SK-N-SH treated with all-trans-retinoic acid at 6 μM for 48 hours (cell line): ENCODE measurements around the gene B4GALT2.

Source experiments
- ATAC-seq: fragments of 200-7000 bp; cut with Tn5 transposase; 3 replicates; pipeline ENCODE4 v1.9.1; 2020; ENCODE audit warnings: mild to moderate bottlenecking, moderate library complexity
- ARNTL ChIP-seq: fragments of 450-650 bp; formaldehyde crosslinking; IDR thresholded peaks from 2 replicates; pipeline ENCODE4 v1.5.0; 2020; ENCODE audit warnings: low read depth, mild to moderate bottlenecking, moderate library complexity, borderline replicate concordance
- BACH2 ChIP-seq: fragments of 250-450 bp; sonication (Bioruptor Pico); IDR thresholded peaks from 2 replicates; pipeline ENCODE4 v1.9.0; 2021; ENCODE audit warnings: mild to moderate bottlenecking, borderline replicate concordance
- CSDC2 ChIP-seq: fragments of 250-450 bp; sonication (Bioruptor Pico); IDR thresholded peaks from 2 replicates; pipeline ENCODE4 v1.5.0; 2020; ENCODE audit warnings: mild to moderate bottlenecking, moderate library complexity
- ESRRG ChIP-seq: fragments of 250-450 bp; sonication (Bioruptor Pico); IDR thresholded peaks from 2 replicates; pipeline ENCODE4 v1.6.1; 2021; ENCODE audit warnings: mild to moderate bottlenecking
- GLIS3 ChIP-seq: fragments of 250-450 bp; sonication (Bioruptor Pico); IDR thresholded peaks from 2 replicates; pipeline ENCODE4 v1.5.0; 2020; ENCODE audit warnings: mild to moderate bottlenecking, moderate library complexity
- ISL1 ChIP-seq: fragments of 250-450 bp; sonication (Bioruptor Pico); IDR thresholded peaks from 2 replicates; pipeline ENCODE4 v2.1.2; 2022; ENCODE audit warnings: mild to moderate bottlenecking, moderate library complexity
- RARB ChIP-seq: fragments of 250-450 bp; sonication (Bioruptor Pico); IDR thresholded peaks from 2 replicates; pipeline ENCODE4 v1.8.0; 2021; ENCODE audit warnings: mild to moderate bottlenecking, moderate library complexity
- SNAI2 ChIP-seq: fragments of 250-450 bp; sonication (Bioruptor Pico); IDR thresholded peaks from 2 replicates; pipeline ENCODE4 v1.5.0; 2020; ENCODE audit warnings: mild to moderate bottlenecking, moderate library complexity
- TCF4 ChIP-seq: fragments of 250-450 bp; sonication (Bioruptor Pico); IDR thresholded peaks from 2 replicates; pipeline ENCODE4 v1.8.0; 2021; ENCODE audit warnings: mild to moderate bottlenecking, moderate library complexity, borderline replicate concordance
- TOX ChIP-seq: fragments of 250-450 bp; sonication (Bioruptor Pico); IDR thresholded peaks from 2 replicates; pipeline ENCODE4 v1.8.0; 2021; ENCODE audit warnings: mild to moderate bottlenecking, moderate library complexity, borderline replicate concordance
- ZC3H10 ChIP-seq: fragments of 250-450 bp; sonication (Bioruptor Pico); IDR thresholded peaks from 2 replicates; pipeline ENCODE4 v1.5.1; 2021; ENCODE audit warnings: mild to moderate bottlenecking, moderate library complexity
- ZFP3 ChIP-seq: fragments of 250-450 bp; sonication (Bioruptor Pico); IDR thresholded peaks from 2 replicates; pipeline ENCODE4 v1.5.0; 2020; ENCODE audit warnings: mild to moderate bottlenecking, moderate library complexity
- ZFP30 ChIP-seq: fragments of 450-650 bp; formaldehyde crosslinking; IDR thresholded peaks from 2 replicates; pipeline ENCODE4 v1.5.0; 2022; ENCODE audit warnings: mild to moderate bottlenecking, moderate library complexity
- ZNF70 ChIP-seq: fragments of 450-650 bp; formaldehyde crosslinking; IDR thresholded peaks from 2 replicates; pipeline ENCODE4 v1.5.0; 2020; ENCODE audit warnings: mild to moderate bottlenecking, moderate library complexity
- TF ChIP-seq, protein P1 (sequence below): fragments of 250-450 bp; sonication (Bioruptor Pico); IDR thresholded peaks from 2 replicates; pipeline ENCODE4 v1.8.0; 2021; ENCODE audit warnings: low read depth, mild to moderate bottlenecking, moderate library complexity, borderline replicate concordance
- TF ChIP-seq, protein P2 (sequence below): fragments of 250-450 bp; sonication (Bioruptor Pico); IDR thresholded peaks from 2 replicates; pipeline ENCODE4 v1.8.0; 2020; ENCODE audit warnings: mild to moderate bottlenecking, moderate library complexity, borderline replicate concordance
- TF ChIP-seq, protein P3 (sequence below): fragments of 250-450 bp; sonication (Bioruptor Pico); IDR thresholded peaks from 2 replicates; pipeline ENCODE4 v1.5.0; 2020; ENCODE audit warnings: mild to moderate bottlenecking, moderate library complexity
- TF ChIP-seq, protein P4 (sequence below): fragments of 250-450 bp; sonication (Bioruptor Pico); IDR thresholded peaks from 2 replicates; pipeline ENCODE4 v1.5.1; 2020; ENCODE audit warnings: low read depth, mild to moderate bottlenecking, moderate library complexity
- TF ChIP-seq, protein P5 (sequence below): fragments of 250-450 bp; sonication (Bioruptor Pico); IDR thresholded peaks from 2 replicates; pipeline ENCODE4 v1.5.1; 2021; ENCODE audit warnings: mild to moderate bottlenecking, moderate library complexity

The B4GALT2 gene

DNA sequence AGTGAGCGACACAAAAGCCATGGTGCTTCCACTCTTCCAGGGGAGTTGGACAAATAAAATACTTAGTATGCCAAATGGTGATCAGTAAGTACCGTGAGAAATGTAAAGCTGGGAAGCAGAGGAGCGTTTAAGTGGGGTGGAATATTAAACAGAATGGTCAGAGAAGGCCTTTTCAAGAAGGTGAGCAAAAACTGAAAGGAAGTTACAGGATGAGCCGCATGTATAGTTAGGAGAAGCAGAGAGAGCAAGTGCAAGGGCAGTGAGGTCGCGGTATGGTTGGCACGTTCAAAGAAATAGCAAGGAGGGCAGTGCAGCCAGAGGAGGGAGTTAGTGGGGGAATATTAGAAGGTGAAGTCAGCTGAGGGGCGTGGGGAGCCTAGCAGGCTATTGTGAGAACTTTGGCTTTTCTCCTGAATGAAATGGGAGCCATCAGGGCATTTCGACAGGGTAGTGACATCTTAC lies 5.0 kb upstream of the B4GALT2 start (continued):
- TF ChIP-seq, protein P1, sequence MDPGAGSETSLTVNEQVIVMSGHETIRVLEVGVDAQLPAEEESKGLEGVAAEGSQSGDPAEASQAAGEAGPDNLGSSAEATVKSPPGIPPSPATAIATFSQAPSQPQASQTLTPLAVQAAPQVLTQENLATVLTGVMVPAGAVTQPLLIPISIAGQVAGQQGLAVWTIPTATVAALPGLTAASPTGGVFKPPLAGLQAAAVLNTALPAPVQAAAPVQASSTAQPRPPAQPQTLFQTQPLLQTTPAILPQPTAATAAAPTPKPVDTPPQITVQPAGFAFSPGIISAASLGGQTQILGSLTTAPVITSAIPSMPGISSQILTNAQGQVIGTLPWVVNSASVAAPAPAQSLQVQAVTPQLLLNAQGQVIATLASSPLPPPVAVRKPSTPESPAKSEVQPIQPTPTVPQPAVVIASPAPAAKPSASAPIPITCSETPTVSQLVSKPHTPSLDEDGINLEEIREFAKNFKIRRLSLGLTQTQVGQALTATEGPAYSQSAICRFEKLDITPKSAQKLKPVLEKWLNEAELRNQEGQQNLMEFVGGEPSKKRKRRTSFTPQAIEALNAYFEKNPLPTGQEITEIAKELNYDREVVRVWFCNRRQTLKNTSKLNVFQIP (CRISPR knock-in tag) = no peak
- TF ChIP-seq, protein P2, sequence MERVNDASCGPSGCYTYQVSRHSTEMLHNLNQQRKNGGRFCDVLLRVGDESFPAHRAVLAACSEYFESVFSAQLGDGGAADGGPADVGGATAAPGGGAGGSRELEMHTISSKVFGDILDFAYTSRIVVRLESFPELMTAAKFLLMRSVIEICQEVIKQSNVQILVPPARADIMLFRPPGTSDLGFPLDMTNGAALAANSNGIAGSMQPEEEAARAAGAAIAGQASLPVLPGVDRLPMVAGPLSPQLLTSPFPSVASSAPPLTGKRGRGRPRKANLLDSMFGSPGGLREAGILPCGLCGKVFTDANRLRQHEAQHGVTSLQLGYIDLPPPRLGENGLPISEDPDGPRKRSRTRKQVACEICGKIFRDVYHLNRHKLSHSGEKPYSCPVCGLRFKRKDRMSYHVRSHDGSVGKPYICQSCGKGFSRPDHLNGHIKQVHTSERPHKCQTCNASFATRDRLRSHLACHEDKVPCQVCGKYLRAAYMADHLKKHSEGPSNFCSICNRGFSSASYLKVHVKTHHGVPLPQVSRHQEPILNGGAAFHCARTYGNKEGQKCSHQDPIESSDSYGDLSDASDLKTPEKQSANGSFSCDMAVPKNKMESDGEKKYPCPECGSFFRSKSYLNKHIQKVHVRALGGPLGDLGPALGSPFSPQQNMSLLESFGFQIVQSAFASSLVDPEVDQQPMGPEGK (CRISPR knock-in tag) = no peak
- TF ChIP-seq, all 23 proteins: peak for 0

DNA sequence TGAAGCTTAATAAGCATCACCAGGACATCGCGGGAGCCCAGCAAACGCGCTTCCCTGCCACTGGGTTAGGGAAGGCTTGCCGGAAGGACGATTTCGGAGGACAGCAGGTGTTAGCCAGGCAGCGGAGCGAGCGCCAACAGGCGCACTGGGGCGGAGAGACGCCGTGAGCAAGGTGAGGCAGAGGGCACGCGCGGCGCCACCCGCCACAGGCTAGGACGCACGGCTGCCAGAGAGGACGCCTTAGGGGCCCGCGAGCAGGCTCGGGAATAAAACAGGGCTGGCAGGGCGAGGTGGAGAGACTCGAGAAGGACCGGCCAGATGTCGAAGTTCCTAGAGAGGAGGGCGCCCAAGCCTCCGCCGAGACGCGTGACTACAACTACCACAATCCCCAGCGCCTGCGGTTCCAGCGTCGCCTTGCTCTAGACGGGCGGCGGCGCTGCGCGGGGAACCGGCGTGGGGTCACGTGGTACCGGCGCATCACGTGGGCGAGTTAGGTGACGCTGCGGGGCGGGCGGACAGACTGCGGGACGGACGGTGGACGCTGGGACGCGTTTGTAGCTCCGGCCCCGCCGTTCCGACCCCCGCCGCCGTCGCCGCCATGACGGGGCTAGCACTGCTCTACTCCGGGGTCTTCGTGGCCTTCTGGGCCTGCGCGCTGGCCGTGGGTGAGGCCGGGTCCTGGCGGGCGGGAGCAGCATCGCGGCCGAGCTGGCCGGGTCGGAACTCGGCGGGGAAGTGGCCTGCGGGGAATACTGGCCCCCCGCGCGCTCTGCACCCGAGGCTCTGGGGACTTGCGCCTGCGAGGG lies 4.4 kb upstream of the B4GALT2 start, which contains the start of gene ATP6V0B:
Gene ATP6V0B, plus strand, starts transcription at position 518 of the 806 bp plus-strand sequence. Its CDS starts 81 bp downstream, at position 599.
- peak; percentile 84 for ATAC-seq
- TF ChIP-seq ISL1 (CRISPR knock-in tag) (no peak), SNAI2 (CRISPR knock-in tag) (no peak), ARNTL (CRISPR knock-in tag) (no peak), TCF4 (CRISPR knock-in tag) (no peak), ZC3H10 (CRISPR knock-in tag) (no peak), ESRRG (no peak), ZNF70 (CRISPR knock-in tag) (no peak), RARB (CRISPR knock-in tag) (no peak), ZFP3 (CRISPR knock-in tag) (no peak), ZFP30 (CRISPR knock-in tag) (no peak), BACH2 (CRISPR knock-in tag) (no peak), CSDC2 (CRISPR knock-in tag) (no peak), TOX (CRISPR knock-in tag) (no peak), GLIS3 (no peak; the same call in 1 of the 2 replicates)
- TF ChIP-seq, protein P1 (CRISPR knock-in tag) = no peak
- TF ChIP-seq, protein P3, sequence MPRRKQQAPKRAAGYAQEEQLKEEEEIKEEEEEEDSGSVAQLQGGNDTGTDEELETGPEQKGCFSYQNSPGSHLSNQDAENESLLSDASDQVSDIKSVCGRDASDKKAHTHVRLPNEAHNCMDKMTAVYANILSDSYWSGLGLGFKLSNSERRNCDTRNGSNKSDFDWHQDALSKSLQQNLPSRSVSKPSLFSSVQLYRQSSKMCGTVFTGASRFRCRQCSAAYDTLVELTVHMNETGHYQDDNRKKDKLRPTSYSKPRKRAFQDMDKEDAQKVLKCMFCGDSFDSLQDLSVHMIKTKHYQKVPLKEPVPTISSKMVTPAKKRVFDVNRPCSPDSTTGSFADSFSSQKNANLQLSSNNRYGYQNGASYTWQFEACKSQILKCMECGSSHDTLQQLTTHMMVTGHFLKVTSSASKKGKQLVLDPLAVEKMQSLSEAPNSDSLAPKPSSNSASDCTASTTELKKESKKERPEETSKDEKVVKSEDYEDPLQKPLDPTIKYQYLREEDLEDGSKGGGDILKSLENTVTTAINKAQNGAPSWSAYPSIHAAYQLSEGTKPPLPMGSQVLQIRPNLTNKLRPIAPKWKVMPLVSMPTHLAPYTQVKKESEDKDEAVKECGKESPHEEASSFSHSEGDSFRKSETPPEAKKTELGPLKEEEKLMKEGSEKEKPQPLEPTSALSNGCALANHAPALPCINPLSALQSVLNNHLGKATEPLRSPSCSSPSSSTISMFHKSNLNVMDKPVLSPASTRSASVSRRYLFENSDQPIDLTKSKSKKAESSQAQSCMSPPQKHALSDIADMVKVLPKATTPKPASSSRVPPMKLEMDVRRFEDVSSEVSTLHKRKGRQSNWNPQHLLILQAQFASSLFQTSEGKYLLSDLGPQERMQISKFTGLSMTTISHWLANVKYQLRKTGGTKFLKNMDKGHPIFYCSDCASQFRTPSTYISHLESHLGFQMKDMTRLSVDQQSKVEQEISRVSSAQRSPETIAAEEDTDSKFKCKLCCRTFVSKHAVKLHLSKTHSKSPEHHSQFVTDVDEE = no peak
- TF ChIP-seq, protein P4, sequence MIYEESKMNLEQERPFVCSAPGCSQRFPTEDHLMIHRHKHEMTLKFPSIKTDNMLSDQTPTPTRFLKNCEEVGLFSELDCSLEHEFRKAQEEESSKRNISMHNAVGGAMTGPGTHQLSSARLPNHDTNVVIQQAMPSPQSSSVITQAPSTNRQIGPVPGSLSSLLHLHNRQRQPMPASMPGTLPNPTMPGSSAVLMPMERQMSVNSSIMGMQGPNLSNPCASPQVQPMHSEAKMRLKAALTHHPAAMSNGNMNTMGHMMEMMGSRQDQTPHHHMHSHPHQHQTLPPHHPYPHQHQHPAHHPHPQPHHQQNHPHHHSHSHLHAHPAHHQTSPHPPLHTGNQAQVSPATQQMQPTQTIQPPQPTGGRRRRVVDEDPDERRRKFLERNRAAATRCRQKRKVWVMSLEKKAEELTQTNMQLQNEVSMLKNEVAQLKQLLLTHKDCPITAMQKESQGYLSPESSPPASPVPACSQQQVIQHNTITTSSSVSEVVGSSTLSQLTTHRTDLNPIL = no peak
- TF ChIP-seq, protein P5, sequence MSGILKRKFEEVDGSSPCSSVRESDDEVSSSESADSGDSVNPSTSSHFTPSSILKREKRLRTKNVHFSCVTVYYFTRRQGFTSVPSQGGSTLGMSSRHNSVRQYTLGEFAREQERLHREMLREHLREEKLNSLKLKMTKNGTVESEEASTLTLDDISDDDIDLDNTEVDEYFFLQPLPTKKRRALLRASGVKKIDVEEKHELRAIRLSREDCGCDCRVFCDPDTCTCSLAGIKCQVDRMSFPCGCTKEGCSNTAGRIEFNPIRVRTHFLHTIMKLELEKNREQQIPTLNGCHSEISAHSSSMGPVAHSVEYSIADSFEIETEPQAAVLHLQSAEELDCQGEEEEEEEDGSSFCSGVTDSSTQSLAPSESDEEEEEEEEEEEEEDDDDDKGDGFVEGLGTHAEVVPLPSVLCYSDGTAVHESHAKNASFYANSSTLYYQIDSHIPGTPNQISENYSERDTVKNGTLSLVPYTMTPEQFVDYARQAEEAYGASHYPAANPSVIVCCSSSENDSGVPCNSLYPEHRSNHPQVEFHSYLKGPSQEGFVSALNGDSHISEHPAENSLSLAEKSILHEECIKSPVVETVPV (CRISPR knock-in tag) = no peak
- TF ChIP-seq, protein P2 (CRISPR knock-in tag) = no peak
